WTC11 (cell line): ENCODE results near the gene NUDT22. TPM values are rescaled to one million over a fixed set of nuclear protein-coding genes. Genes with fewer than 3 reads are reported as not detected.
A peak's percentile ranks its signal among the peaks of the same experiment; 100 is the strongest.

Source experiments
- ATAC-seq: fragments of 200-7000 bp; cut with Tn5 transposase; 2 replicates; pipeline ENCODE4 v1.10.0; 2021; ENCODE audit warnings: mild to moderate bottlenecking, moderate library complexity
- CTCF ChIA-PET: fragments of 300-600 bp; sonication (Branson Sonifier 250); formaldehyde crosslinking; loops from one replicate; lab custom pipeline; 2021; ENCODE audit warnings: antibody characterized with exemption; lab: Charles Lee
- POLR2A ChIA-PET: fragments of 350-600 bp; sonication (Branson Sonifier 250); formaldehyde crosslinking; loops from one replicate; lab custom pipeline; 2021; ENCODE audit warnings: antibody characterized with exemption; lab: Charles Lee
- DNase-seq: peaks from one replicate; pipeline ENCODE4 v3.0.0; 2021; ENCODE audit warnings: low spot score
- H3K27ac Mint-ChIP-seq: 2 replicates; pipeline ENCODE4 v1.8.0; 2021; ENCODE audit warnings: mixed read lengths
- H3K27me3 Mint-ChIP-seq: 2 replicates; pipeline ENCODE4 v1.8.0; 2021; ENCODE audit warnings: low read depth, mild to moderate bottlenecking, moderate library complexity, mixed read lengths
- H3K36me3 Mint-ChIP-seq: 2 replicates; pipeline ENCODE4 v1.8.0; 2021; ENCODE audit warnings: mixed read lengths
- H3K4me1 Mint-ChIP-seq: 2 replicates; pipeline ENCODE4 v1.8.0; 2022; ENCODE audit warnings: mixed read lengths
- H3K4me3 Mint-ChIP-seq: 2 replicates; pipeline ENCODE4 v1.8.0; 2021; ENCODE audit warnings: mild to moderate bottlenecking, moderate library complexity, mixed read lengths
- H3K9me3 Mint-ChIP-seq: 2 replicates; pipeline ENCODE4 v1.8.0; 2021; ENCODE audit warnings: mixed read lengths
- AFF4 ChIP-seq: sonication (generic); formaldehyde crosslinking; IDR thresholded peaks from 2 replicates; pipeline ENCODE4 v1.8.1; 2023; ENCODE audit warnings: mild to moderate bottlenecking, missing genetic modification reagents, borderline replicate concordance
- ARID4B ChIP-seq: sonication (generic); formaldehyde crosslinking; IDR thresholded peaks from 2 replicates; pipeline ENCODE4 v1.8.0; 2023; ENCODE audit warnings: missing genetic modification reagents, mild to moderate bottlenecking, borderline replicate concordance
- CBFB ChIP-seq: sonication (generic); formaldehyde crosslinking; IDR thresholded peaks from 2 replicates; pipeline ENCODE4 v1.8.1; 2022; ENCODE audit warnings: mild to moderate bottlenecking, low read depth, missing genetic modification reagents
- CDX4 ChIP-seq: fragments of 250-450 bp; sonication (Bioruptor Pico); IDR thresholded peaks from 2 replicates; pipeline ENCODE4 v1.9.0; 2021; ENCODE audit warnings: moderate library complexity, mild to moderate bottlenecking, inconsistent platforms, borderline replicate concordance
- CREM ChIP-seq: sonication (generic); formaldehyde crosslinking; IDR thresholded peaks from 2 replicates; pipeline ENCODE4 v1.8.1; 2022; ENCODE audit warnings: mild to moderate bottlenecking, missing genetic modification reagents, moderate library complexity
- E2F4 ChIP-seq: sonication (generic); formaldehyde crosslinking; IDR thresholded peaks from 2 replicates; pipeline ENCODE4 v1.8.1; 2022; ENCODE audit warnings: low read depth, mild to moderate bottlenecking, moderate library complexity, missing genetic modification reagents, borderline replicate concordance
- ELF4 ChIP-seq: sonication (generic); formaldehyde crosslinking; IDR thresholded peaks from 2 replicates; pipeline ENCODE4 v1.8.1; 2022; ENCODE audit warnings: low read depth, mild to moderate bottlenecking, moderate library complexity, missing genetic modification reagents
- ERG ChIP-seq: fragments of 250-450 bp; sonication (Bioruptor Pico); IDR thresholded peaks from 2 replicates; pipeline ENCODE4 v1.8.0; 2021; ENCODE audit warnings: mild to moderate bottlenecking
- GABPB1 ChIP-seq: sonication (generic); formaldehyde crosslinking; IDR thresholded peaks from 2 replicates; pipeline ENCODE4 v1.8.1; 2023; ENCODE audit warnings: mild to moderate bottlenecking, missing genetic modification reagents
- GRHL2 ChIP-seq: fragments of 250-450 bp; sonication (Bioruptor Pico); IDR thresholded peaks from 2 replicates; pipeline ENCODE4 v1.8.0; 2022; ENCODE audit warnings: mild to moderate bottlenecking, moderate library complexity; ENCODE audit not compliant: insufficient replicate concordance, severe bottlenecking
- MLX ChIP-seq: sonication (generic); formaldehyde crosslinking; IDR thresholded peaks from 2 replicates; pipeline ENCODE4 v1.8.1; 2023; ENCODE audit warnings: mild to moderate bottlenecking, missing genetic modification reagents, moderate library complexity
- MYBL2 ChIP-seq: sonication (generic); formaldehyde crosslinking; IDR thresholded peaks from 2 replicates; pipeline ENCODE4 v1.8.1; 2023; ENCODE audit warnings: mild to moderate bottlenecking, moderate library complexity, missing genetic modification reagents
- TP53 ChIP-seq: sonication (generic); formaldehyde crosslinking; IDR thresholded peaks from 2 replicates; pipeline ENCODE4 v1.8.1; 2023; ENCODE audit warnings: mild to moderate bottlenecking, missing genetic modification reagents
- USF2 ChIP-seq: sonication (generic); formaldehyde crosslinking; IDR thresholded peaks from 2 replicates; pipeline ENCODE4 v1.8.1; 2023; ENCODE audit warnings: mild to moderate bottlenecking, missing genetic modification reagents, moderate library complexity
- ZBTB21 ChIP-seq: sonication (generic); formaldehyde crosslinking; IDR thresholded peaks from 2 replicates; pipeline ENCODE4 v1.8.1; 2023; ENCODE audit warnings: mild to moderate bottlenecking, missing genetic modification reagents, borderline replicate concordance
- ZNF138 ChIP-seq: sonication (generic); formaldehyde crosslinking; conservative IDR thresholded peaks from 2 replicates; pipeline ENCODE4 v1.8.1; 2022; ENCODE audit warnings: mild to moderate bottlenecking, moderate library complexity, missing genetic modification reagents
- ZNF263 ChIP-seq: sonication (generic); formaldehyde crosslinking; IDR thresholded peaks from 2 replicates; pipeline ENCODE4 v1.8.1; 2022; ENCODE audit warnings: low read depth, mild to moderate bottlenecking, moderate library complexity, missing genetic modification reagents
- ZNF317 ChIP-seq: sonication (generic); formaldehyde crosslinking; IDR thresholded peaks from 2 replicates; pipeline ENCODE4 v1.8.1; 2023; ENCODE audit warnings: low read depth, mild to moderate bottlenecking, moderate library complexity, missing genetic modification reagents, borderline replicate concordance
- ZNF396 ChIP-seq: fragments of 250-450 bp; sonication (Bioruptor Pico); IDR thresholded peaks from 2 replicates; pipeline ENCODE4 v1.8.0; 2021; ENCODE audit warnings: mild to moderate bottlenecking, moderate library complexity, borderline replicate concordance
- ZNF416 ChIP-seq: fragments of 250-450 bp; sonication (Bioruptor Pico); IDR thresholded peaks from 2 replicates; pipeline ENCODE4 v1.9.0; 2021; ENCODE audit warnings: mild to moderate bottlenecking, inconsistent platforms
- ZNF671 ChIP-seq: fragments of 250-450 bp; sonication (Bioruptor Pico); IDR thresholded peaks from 2 replicates; pipeline ENCODE4 v1.8.0; 2021; ENCODE audit warnings: mild to moderate bottlenecking
- total RNA-seq: library from RNA; stranded (reverse); gene quantifications from 3 replicates; pipeline ENCODE4 v1.2.3, GENCODE V29; 2021

The NUDT22 gene
- total RNA-seq, 1 experiment from 2014 or later: 64.4 TPM

- Mint-ChIP-seq H3K27ac (no peak overlapping the region), H3K9me3 (no peaks in the 10 kb centered on the region), H3K36me3 (peaks cover 6% of the 10 kb centered on the region; the same call in 1 of the 2 replicates), H3K27me3 (peaks cover 3% of the 10 kb centered on the region), H3K4me3 (no peak overlapping the region), H3K4me1 (peaks cover 28% of the 10 kb centered on the region)
- no peak for DNase-seq
- TF ChIP-seq ZNF396 (CRISPR knock-in tag) (no peak), ZNF317 (CRISPR knock-in tag) (no peak), USF2 (CRISPR knock-in tag) (no peak), TP53 (CRISPR knock-in tag) (no peak), GABPB1 (no peak), MLX (CRISPR knock-in tag) (no peak), ZNF263 (CRISPR knock-in tag) (no peak), ZNF416 (CRISPR knock-in tag) (no peak), ZBTB21 (CRISPR knock-in tag) (no peak), ERG (CRISPR knock-in tag) (no peak), ARID4B (CRISPR knock-in tag) (no peak), CBFB (CRISPR knock-in tag) (no peak)
- CTCF ChIA-PET: interaction anchor here (1.0 to 5.4 kb wide), 2 partner anchors 12 to 103 kb away, joined by 3 to 35 read pairs; partner anchors contain the start of gene PLCB3
- ATAC-seq: no peak
- POLR2A ChIA-PET: no interaction called here
These were observed 12.0 kb downstream of the NUDT22 start for GRCh38 chr11:64238076-64238475.

GRCh38 chr11:64238999-64239398, 12.9 kb downstream of the NUDT22 start:
- CTCF ChIA-PET: no interaction called here
- Mint-ChIP-seq H3K27me3 (no peaks in the 10 kb centered on the region), H3K4me1 (peaks cover 32% of the 10 kb centered on the region), H3K4me3 (no peak overlapping the region), H3K27ac (peak overlapping the region; percentile 41; the same call in 1 of the 2 replicates), H3K36me3 (peaks cover 15% of the 10 kb centered on the region), H3K9me3 (no peaks in the 10 kb centered on the region)
- ATAC-seq (no peak), DNase-seq (no peak)
- POLR2A ChIA-PET: no interaction called here
- TF ChIP-seq ELF4 (CRISPR knock-in tag) (no peak), CREM (CRISPR knock-in tag) (no peak), MYBL2 (CRISPR knock-in tag) (no peak), E2F4 (no peak), CDX4 (no peak), AFF4 (CRISPR knock-in tag) (no peak), ZNF138 (no peak), GRHL2 (CRISPR knock-in tag) (no peak), ZNF671 (no peak)
